ENCODE data around the gene PGM1.

PGM1 gene

GRCh38 chr1:63701187-63701586, 108.0 kb downstream of the PGM1 start:
- DNase-seq (ENCODE audit: low spot score) = no peak

DNA sequence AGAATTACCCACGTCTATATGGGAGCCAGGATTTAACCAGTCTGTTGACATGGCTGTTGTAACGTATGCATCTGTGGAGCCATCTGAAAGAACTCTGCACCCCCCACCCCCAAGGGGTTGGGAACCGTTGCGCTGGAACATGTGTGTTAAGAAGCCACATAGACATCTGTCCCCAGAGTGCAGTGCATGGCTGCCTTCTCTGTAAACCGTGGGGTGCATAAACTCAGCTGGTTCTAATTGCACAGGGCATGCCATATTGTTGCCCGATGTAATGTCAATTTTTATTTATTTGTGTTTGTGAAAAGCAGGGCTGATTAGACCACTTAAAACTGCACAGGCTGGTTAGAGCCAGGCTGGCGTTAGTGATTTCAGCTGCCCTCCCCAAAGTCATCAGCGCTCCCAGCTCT, 110.5 kb downstream of the PGM1 start:
- no peak for DNase-seq (ENCODE audit: low spot score)

- DNase-seq (ENCODE audit: low spot score) = peak; percentile 63
Observed at GRCh38 chr1:63704443-63704842, 111.2 kb downstream of the PGM1 start.

DNA sequence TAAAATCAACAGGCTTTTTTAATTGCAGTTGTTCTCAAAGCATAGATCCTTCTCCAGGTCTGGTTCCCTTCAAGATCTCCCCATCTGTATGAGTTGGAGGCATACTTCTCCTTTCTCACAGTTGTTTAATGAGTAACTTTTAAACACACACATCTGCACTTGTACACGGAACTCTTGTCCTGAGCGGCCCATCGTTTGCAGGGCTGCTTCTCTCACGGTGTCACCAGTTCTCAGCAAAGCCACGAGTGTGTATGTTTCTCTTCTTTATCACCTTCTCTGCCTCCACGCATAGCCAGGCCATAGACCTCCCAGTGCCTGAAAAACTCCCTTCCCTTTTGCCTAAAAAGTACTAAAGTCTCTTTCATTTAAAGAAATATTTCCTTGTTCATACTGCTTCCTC, 111.9 kb downstream of the PGM1 start:
- no peak for DNase-seq (ENCODE audit: low spot score)

DNA sequence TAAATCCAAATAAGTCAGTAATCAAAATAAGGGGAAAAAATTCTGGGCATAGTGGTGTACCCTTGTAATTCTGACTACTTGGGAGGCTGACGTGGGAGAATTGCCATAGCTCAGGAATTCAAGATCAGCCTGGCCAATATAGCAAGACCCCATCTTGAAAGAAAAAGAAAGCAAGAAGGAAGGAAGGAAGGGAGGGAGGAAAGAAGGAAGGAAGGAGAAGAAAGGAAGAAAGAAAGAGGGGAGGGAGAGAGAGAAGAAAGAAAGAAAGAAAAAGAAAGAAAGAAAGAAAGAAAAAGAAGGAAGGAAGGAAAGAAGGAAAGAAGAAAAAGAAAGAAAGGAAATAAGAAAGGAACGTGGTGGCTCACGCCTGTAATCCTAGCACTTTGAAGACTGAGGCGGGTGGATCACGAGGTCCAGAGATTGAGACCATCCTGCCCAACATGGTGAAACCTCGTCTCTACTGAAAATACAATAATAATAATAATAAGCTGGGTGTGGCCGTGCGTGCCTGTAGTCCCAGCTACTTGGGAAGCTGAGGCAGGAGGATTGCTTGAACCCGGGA, 116.1 kb downstream of the PGM1 start:
- DNase-seq (ENCODE audit: low spot score) = no peak

Data from kidney capillary endothelial cell (primary cell).